GM12872 (cell line): Measurements from ENCODE around the gene CBFA2T2.

Experiments used
- CTCF ChIP-seq: IDR thresholded peaks from 3 replicates; pipeline ENCODE4 v1.5.1; 2011; ENCODE audit warnings: low read depth, mild to moderate bottlenecking, low read length, moderate library complexity; ENCODE audit not compliant: insufficient read depth

CBFA2T2 gene

DNA sequence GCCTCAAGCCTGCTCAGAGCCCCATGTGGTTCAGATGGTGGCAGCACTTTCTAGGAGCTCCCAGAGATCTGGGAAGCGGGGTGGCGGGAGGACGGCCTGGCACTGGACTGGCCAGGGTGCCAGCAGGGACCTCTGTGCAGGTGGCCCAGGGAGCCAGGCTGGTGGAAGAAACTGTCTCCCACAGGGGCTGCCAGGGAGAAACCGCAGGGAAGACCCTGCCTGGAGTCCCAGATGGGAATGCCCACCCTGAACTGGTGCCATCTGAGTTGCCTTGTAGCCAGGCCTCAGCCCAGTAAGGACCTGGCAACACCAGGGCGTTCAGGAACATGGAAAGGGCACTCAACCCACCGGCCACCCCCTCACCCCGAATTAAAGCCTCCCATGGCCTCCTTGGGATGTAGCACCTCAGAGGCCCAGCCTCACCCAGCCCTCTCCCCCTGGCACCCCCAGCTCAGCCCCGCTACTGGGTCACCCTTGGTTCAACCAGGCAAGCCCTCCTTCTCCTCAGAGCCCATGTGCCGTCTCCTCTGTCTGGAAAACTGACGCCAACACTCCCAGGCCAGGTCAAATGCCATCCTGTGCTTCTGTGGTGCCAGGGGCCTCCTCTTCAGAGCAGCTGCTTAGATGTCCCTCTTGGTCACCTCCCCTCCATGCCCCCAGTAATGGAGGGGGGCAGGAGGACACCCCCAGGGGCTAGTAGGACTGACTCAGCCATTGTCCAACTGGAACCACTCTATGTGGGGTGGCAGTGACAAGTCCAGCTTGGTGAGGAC is 166.3 kb downstream of the CBFA2T2 start:
- no peak for TF ChIP-seq CTCF

DNA sequence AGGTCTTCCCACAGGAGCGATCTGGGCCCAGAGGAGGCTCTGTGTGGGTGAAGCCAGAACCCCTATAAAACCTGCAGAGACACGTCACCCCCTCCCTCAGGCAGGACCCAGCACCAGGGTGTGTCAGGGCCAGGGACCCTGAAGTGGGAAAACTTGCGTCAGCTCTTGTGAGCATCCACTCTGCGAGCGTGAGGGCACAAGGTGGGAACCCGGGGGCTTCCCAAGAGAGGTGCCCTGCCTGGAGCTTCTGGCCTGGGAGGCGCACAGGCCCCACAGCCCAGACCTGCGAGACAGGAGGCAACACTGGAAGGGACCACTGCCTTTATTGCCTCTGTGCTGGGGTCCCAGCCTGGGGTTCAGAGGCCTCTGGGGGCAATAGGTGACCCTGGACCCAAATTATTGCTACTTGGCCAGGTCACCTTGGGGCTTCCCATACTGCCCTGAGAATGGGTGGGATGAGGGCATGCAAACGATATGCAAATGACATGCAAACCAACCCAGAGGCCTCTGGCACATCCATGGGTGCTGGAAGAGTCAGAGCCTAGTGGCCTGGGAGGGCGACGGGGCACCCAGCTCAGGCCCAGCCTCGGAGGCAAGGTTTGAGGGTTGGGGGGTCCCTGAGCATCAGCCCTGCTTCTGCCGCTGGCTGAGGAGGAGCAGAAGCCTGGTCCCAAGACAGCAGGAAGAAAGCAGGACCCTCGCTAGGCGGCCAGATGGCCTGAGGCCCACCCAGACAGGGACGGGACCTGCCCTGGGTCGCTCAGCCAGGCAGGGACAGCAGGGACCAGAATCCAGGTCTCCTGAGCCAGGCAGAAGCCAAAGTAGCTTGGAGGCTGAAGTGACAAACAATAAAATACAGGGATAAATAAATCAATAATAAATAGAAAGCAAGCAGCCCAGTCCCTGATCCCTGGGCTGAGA is 167.1 kb downstream of the CBFA2T2 start:
- TF ChIP-seq CTCF, result no peak

GRCh38 chr20:33657704-33658095 is 167.8 kb downstream of the CBFA2T2 start:
- TF ChIP-seq CTCF, result no peak

DNA sequence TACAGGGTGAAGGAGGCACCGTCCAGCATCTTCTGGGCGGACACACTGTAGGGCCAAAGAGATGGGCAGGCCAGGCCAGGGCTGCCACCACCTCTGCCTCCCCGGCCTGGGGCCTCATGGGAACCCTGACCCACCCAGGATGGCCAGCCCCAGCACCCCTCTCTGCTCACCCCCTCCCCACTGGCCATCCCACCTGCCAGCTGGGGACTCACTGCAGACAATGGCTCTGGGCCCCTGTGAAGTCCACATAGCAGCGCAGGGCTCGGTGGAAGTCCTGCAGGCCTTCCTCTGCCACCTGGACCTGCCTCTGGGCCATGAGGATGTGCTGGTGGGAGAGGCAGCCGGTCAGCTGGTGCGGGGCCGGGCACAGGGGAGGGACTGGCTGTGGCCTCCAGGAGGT is 168.6 kb downstream of the CBFA2T2 start:
- no peak for TF ChIP-seq CTCF

GRCh38 chr20:33658929-33659328 is 169.0 kb downstream of the CBFA2T2 start:
- TF ChIP-seq CTCF, result no peak

- TF ChIP-seq CTCF, result no peak
These were observed 169.6 kb downstream of the CBFA2T2 start for GRCh38 chr20:33659341-33660034.

DNA sequence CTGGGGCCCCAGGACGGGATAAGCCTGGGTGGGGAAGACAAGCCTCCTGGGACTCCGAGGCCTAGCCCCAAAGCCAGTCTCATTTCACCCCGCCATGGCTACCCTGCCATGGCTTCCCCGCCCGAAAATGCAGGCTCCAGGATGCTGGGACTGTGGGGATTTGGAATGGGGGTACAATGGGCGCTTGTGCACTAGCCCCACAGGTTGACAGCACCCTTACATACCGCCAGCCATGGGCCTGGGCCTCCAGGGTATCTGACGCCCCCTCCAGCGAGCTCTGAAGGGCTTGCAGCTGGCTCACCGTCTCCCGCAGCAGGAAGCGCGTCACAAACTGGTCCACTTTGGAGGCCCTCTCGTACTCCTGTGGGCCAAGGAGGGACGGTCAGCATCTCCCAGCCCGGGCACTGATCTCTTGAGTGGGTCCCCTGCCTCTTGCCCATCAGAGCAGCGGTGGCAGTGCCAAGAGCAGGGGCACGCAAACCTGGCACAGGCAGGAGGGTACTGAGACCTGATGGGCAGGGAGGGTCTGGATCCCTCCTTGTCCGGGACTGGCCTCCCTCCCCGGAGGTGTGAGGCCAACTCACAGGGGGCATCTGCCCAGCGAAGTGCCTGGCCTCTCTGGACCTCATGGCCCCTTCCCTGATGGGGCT is 170.3 kb downstream of the CBFA2T2 start:
- no peak for TF ChIP-seq CTCF
